ENCODE results near the gene SDS. TPM values are rescaled to one million over a fixed set of nuclear protein-coding genes. Genes with fewer than 3 reads are reported as not detected.

The SDS gene
- total RNA-seq, 4 donors from 2014 or later = 0.90 TPM; not detected in 3

GRCh38 chr12:113448873-113449272 is 45.2 kb upstream of the SDS start:
- WGBS, 2 donors = 39 to 43% methylated on average over 7 of the region's 7 CpGs
- TF ChIP-seq EP300 (IDR thresholded peaks at IDR 0.05) (no peak), CTCF (IDR thresholded peaks at IDR 0.05) (no peak), POLR2A (IDR thresholded peaks at IDR 0.05) (no peak)
- Histone ChIP-seq H3K27ac (no peak overlapping the region), H3K4me3 (no peak overlapping the region), H3K4me1 (no peaks in the 10 kb centered on the region), H3K9me3 (peaks cover 0 to 5% (median 0%) of the 10 kb centered on the region in 4 donors), H3K27me3 (peaks cover 0 to 16% of the 10 kb centered on the region in 2 donors), H3K36me3 (no peaks in the 10 kb centered on the region)
- DNase-seq (ENCODE audit: low spot score in 2 of 2) = no peak

- Histone ChIP-seq H3K36me3 (no peaks in the 10 kb centered on the region), H3K27ac (no peak overlapping the region), H3K4me3 (no peak overlapping the region), H3K27me3 (peaks cover 0 to 23% of the 10 kb centered on the region in 2 donors), H3K4me1 (no peaks in the 10 kb centered on the region), H3K9me3 (peaks cover 0 to 5% (median 0%) of the 10 kb centered on the region in 4 donors)
- TF ChIP-seq EP300 (IDR thresholded peaks at IDR 0.05) = no peak
- no peak for TF ChIP-seq CTCF (IDR thresholded peaks at IDR 0.05)
- no peak for TF ChIP-seq POLR2A (IDR thresholded peaks at IDR 0.05)
- 85% methylated on average over 6 of the region's 6 CpGs for WGBS, 2 donors
- DNase-seq (ENCODE audit: low spot score in 2 of 2) = no peak
These were observed 42.0 kb upstream of the SDS start for GRCh38 chr12:113445544-113446171.

- DNase-seq (ENCODE audit: low spot score in 2 of 2) = no peak
- H3K4me1 ChIP-seq = no peaks in the 10 kb centered on the region
- 81 to 86% methylated on average over 6 of the region's 6 CpGs for WGBS, 2 donors
- H3K36me3 ChIP-seq = no peaks in the 10 kb centered on the region
- peaks cover 0 to 23% of the 10 kb centered on the region in 2 donors for H3K27me3 ChIP-seq
- H3K9me3 ChIP-seq = peaks cover 0 to 5% (median 0%) of the 10 kb centered on the region in 4 donors
- H3K4me3 ChIP-seq = no peak overlapping the region
- TF ChIP-seq CTCF (IDR thresholded peaks at IDR 0.05) (no peak), EP300 (IDR thresholded peaks at IDR 0.05) (no peak), POLR2A (IDR thresholded peaks at IDR 0.05) (no peak)
- no peak overlapping the region for H3K27ac ChIP-seq
These were observed 39.4 kb upstream of the SDS start for GRCh38 chr12:113443030-113443539.

DNA sequence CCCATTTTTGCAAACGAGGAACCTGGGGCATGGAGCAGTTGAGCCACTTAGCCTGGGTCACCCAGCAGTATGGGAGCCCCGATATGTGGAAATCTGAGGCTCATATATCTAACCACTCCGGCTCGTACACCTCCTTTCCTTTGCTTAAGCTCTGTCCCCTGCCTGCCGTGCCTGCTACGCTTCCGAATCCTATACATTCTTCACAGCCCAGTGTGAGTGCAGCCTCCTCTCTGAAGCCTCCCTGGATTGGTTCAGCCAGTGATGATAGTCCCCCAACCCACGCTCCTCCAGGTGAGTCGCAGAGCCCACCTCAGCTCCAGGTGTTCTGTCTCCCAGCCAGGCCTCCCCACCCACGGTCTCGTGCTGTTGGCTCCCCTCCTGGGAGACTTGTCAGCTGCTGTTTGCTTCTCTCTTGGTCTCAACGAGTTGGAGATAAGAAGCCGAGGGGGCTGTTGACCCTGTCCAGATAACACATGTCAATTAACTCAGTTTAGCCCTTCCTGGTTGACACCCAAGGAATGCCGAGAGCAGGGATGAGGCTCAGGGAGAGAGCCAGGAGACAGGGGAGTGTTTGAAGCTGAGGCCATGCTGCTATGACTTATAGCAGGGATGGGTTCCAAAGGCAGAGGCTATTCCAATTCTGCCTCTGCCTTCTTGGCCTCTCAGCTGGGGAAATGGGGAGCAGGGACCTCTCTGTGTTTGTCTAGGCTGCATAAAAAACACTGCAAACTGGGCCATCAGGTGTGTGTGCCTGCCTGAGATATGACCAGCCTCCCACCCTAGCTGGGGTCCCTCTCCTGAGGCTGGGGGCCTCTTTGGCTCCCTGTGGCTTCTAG is 37.5 kb upstream of the SDS start:
- Histone ChIP-seq H3K4me1 (no peaks in the 10 kb centered on the region), H3K36me3 (no peaks in the 10 kb centered on the region), H3K27me3 (peaks cover 0 to 14% of the 10 kb centered on the region in 2 donors), H3K9me3 (peaks cover 0 to 1% (median 0%) of the 10 kb centered on the region in 4 donors), H3K4me3 (no peak overlapping the region), H3K27ac (no peak overlapping the region)
- TF ChIP-seq CTCF (IDR thresholded peaks at IDR 0.05) (no peak), POLR2A (IDR thresholded peaks at IDR 0.05) (no peak), EP300 (IDR thresholded peaks at IDR 0.05) (no peak)
- no peak for DNase-seq (ENCODE audit: low spot score in 2 of 2)
- 61 to 64% methylated on average over 14 of the region's 14 CpGs for WGBS, 2 donors

GRCh38 chr12:113440336-113440735 is 36.6 kb upstream of the SDS start:
- TF ChIP-seq EP300 (IDR thresholded peaks at IDR 0.05) = no peak
- no peak for TF ChIP-seq POLR2A (IDR thresholded peaks at IDR 0.05)
- TF ChIP-seq CTCF (IDR thresholded peaks at IDR 0.05) = no peak
- WGBS, 2 donors = 55 to 67% methylated on average over 7 of the region's 7 CpGs
- no peak for DNase-seq (ENCODE audit: low spot score in 2 of 2)
- Histone ChIP-seq H3K4me3 (no peak overlapping the region), H3K9me3 (no peaks in the 10 kb centered on the region), H3K4me1 (no peaks in the 10 kb centered on the region), H3K27ac (no peak overlapping the region), H3K36me3 (no peaks in the 10 kb centered on the region), H3K27me3 (peaks cover 0 to 13% of the 10 kb centered on the region in 2 donors)
